SW 1271 (cell line): ENCODE measurements around the gene SORCS2.

Experiments used
- DNase-seq, 2 experiments: peaks; one replicate each; lab custom pipeline; 2025; lab: John Stamatoyannopoulos, UW

The SORCS2 gene

GRCh38 chr4:7192252-7193029 is at the start of gene SORCS2:
SORCS2 (plus strand) TSS chr4:7192538.
- DNase-seq: peak in 1 of 2 experiments; percentile 46

GRCh38 chr4:7144374-7145290 is 47.7 kb upstream of the SORCS2 start:
- no peak for DNase-seq

GRCh38 chr4:7145291-7145934 is 46.9 kb upstream of the SORCS2 start:
- DNase-seq: no peak

GRCh38 chr4:7146059-7146785 is 46.1 kb upstream of the SORCS2 start:
- no peak for DNase-seq

GRCh38 chr4:7146786-7147115 is 45.6 kb upstream of the SORCS2 start:
- no peak for DNase-seq

GRCh38 chr4:7147261-7147660 is 45.1 kb upstream of the SORCS2 start:
- DNase-seq: no peak

- no peak for DNase-seq
Observed at GRCh38 chr4:7147661-7148310, 44.6 kb upstream of the SORCS2 start.

- DNase-seq: no peak
Observed at GRCh38 chr4:7148337-7148736, 44.0 kb upstream of the SORCS2 start.

- DNase-seq: no peak
Observed at GRCh38 chr4:7150036-7150635, 42.2 kb upstream of the SORCS2 start.

GRCh38 chr4:7151668-7152227 is 40.6 kb upstream of the SORCS2 start:
- DNase-seq: no peak

GRCh38 chr4:7153711-7154110 is 38.6 kb upstream of the SORCS2 start:
- no peak for DNase-seq

GRCh38 chr4:7154351-7154981 is 37.9 kb upstream of the SORCS2 start:
- DNase-seq: no peak

GRCh38 chr4:7155590-7156071 is 36.7 kb upstream of the SORCS2 start:
- no peak for DNase-seq

- DNase-seq: no peak
Observed at GRCh38 chr4:7156328-7156727, 36.0 kb upstream of the SORCS2 start.

GRCh38 chr4:7156761-7157488 is 35.4 kb upstream of the SORCS2 start:
- peak in 1 of 2 experiments; percentile 3 for DNase-seq

GRCh38 chr4:7157666-7158065 is 34.7 kb upstream of the SORCS2 start:
- DNase-seq: no peak

GRCh38 chr4:7158081-7158750 is 34.1 kb upstream of the SORCS2 start:
- DNase-seq: no peak

GRCh38 chr4:7158991-7159390 is 33.3 kb upstream of the SORCS2 start:
- DNase-seq: no peak

- DNase-seq: no peak
Observed at GRCh38 chr4:7159923-7160322, 32.4 kb upstream of the SORCS2 start.
